ENCODE results near the gene ARID4B.

The ARID4B gene

DNA sequence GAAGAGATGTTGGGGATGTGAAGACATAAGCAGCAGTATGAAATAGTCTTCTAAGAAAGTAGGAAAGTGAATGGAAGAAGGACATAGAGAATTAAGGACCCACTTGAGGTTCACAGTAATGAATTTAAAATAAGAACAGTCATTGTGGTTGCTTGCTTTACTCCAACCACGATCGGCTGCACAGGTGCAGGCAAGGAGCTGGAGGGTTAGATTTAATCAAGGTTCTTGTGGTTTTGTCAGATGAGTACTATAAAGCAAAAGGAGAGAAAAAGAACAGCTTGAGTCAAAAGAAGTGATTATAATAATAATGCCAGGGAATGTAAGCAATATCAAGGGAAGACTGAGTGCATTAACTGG, 120.8 kb downstream of the ARID4B start:
- Histone ChIP-seq H3K23ac (ENCODE audit: low read length) (no peak overlapping the region), H3K27ac (ENCODE audit: low read depth, low read length) (no peak overlapping the region), H3K4me1 (ENCODE audit: control insufficient read depth in 1 of 2, insufficient read depth in 2 of 2, low read length in 2 of 2) (no peaks in the 10 kb centered on the region), H3K4me3 (ENCODE audit: low read depth, low read length) (no peak overlapping the region), H3K79me1 (ENCODE audit: low read length) (no peaks in the 10 kb centered on the region), H2AK5ac (ENCODE audit: low read length) (no peak overlapping the region), H3K14ac (ENCODE audit: low read length) (no peak overlapping the region), H2BK12ac (ENCODE audit: low read length) (no peak overlapping the region), H4K91ac (ENCODE audit: low read depth, low read length) (no peak overlapping the region), H2AFZ (ENCODE audit: insufficient read depth, low read length, poor library complexity) (no peak overlapping the region), H2BK120ac (ENCODE audit: insufficient read depth, low read length, poor library complexity) (no peak overlapping the region), H3K18ac (ENCODE audit: low read length) (no peak overlapping the region), H3K27me3 (ENCODE audit: insufficient read depth, low read length) (no peaks in the 10 kb centered on the region), H3K79me2 (ENCODE audit: control insufficient read depth, insufficient read depth, low read length, poor library complexity) (no peaks in the 10 kb centered on the region), H3K36me3 (ENCODE audit: control insufficient read depth in 1 of 2, insufficient read depth in 2 of 2, low read length in 2 of 2) (peaks cover 12 to 16% of the 10 kb centered on the region in 2 experiments), H3K9ac (ENCODE audit: low read length) (no peak overlapping the region), H3K9me3 (ENCODE audit: insufficient read depth, low read depth, low read length) (no peaks in the 10 kb centered on the region), H4K8ac (ENCODE audit: low read depth, low read length) (no peak overlapping the region), H4K12ac (ENCODE audit: low read depth, low read length) (no peak overlapping the region), H2BK5ac (ENCODE audit: low read depth, low read length, poor library complexity) (no peak overlapping the region), H3K4ac (ENCODE audit: low read depth, low read length) (no peak overlapping the region), H3K4me2 (ENCODE audit: low read length) (no peak overlapping the region)
- no peak for DNase-seq
- no CpG with 5 or more reads among the region's 2 CpGs for WGBS (ENCODE audit: extremely low coverage, insufficient coverage, insufficient read length)

DNA sequence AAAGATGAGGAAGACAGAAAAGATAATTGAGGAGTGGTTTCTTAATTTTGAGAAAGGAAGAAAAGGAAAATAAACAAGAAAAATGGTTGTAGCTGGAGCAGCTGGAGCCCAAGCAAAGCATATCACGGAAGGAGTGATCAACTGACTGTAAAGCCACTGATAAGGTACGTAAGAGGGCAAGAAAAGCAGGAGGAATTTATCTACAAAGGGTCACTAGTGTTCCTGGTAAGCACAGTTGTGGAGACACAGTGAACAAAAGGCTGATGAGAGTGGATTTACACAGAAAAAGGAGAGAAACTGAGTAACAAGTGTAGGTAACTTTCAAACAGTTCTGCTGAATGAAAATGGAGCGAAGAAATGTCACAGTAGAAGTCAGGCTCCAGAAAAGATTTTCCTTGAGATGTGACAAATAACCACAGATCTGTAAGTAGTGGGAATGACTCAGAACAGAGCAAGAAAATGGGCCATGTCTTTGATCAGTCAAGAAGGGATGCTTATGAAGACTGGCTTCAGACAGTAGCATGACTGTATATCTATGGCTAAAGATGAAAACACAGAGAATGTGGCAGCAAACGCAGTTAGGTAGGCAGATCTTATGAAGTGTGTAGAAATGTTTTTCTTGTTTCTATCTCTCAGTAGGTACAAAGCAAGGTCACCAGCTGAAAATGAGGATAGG, 121.3 kb downstream of the ARID4B start:
- no peak overlapping the region for H2BK120ac ChIP-seq (ENCODE audit: insufficient read depth, low read length, poor library complexity)
- peaks cover 12 to 13% of the 10 kb centered on the region in 2 experiments for H3K36me3 ChIP-seq (ENCODE audit: control insufficient read depth in 1 of 2, insufficient read depth in 2 of 2, low read length in 2 of 2)
- H3K9ac ChIP-seq (ENCODE audit: low read length), result no peak overlapping the region
- no peak for DNase-seq
- H3K4me3 ChIP-seq (ENCODE audit: low read depth, low read length), result no peak overlapping the region
- no peak overlapping the region for H2AK5ac ChIP-seq (ENCODE audit: low read length)
- H3K9me3 ChIP-seq (ENCODE audit: insufficient read depth, low read depth, low read length), result no peaks in the 10 kb centered on the region
- H2BK12ac ChIP-seq (ENCODE audit: low read length), result no peak overlapping the region
- WGBS (ENCODE audit: extremely low coverage, insufficient coverage, insufficient read length), result no CpG with 5 or more reads among the region's 4 CpGs
- no peak overlapping the region for H2AFZ ChIP-seq (ENCODE audit: insufficient read depth, low read length, poor library complexity)
- no peaks in the 10 kb centered on the region for H3K27me3 ChIP-seq (ENCODE audit: insufficient read depth, low read length)
- H3K4me1 ChIP-seq (ENCODE audit: control insufficient read depth in 1 of 2, insufficient read depth in 2 of 2, low read length in 2 of 2), result no peaks in the 10 kb centered on the region
- H3K14ac ChIP-seq (ENCODE audit: low read length), result no peak overlapping the region
- no peak overlapping the region for H3K4me2 ChIP-seq (ENCODE audit: low read length)
- H3K79me2 ChIP-seq (ENCODE audit: control insufficient read depth, insufficient read depth, low read length, poor library complexity), result no peaks in the 10 kb centered on the region
- H3K18ac ChIP-seq (ENCODE audit: low read length), result no peak overlapping the region
- H4K12ac ChIP-seq (ENCODE audit: low read depth, low read length), result no peak overlapping the region
- H4K91ac ChIP-seq (ENCODE audit: low read depth, low read length), result no peak overlapping the region
- no peak overlapping the region for H3K27ac ChIP-seq (ENCODE audit: low read depth, low read length)
- no peak overlapping the region for H3K4ac ChIP-seq (ENCODE audit: low read depth, low read length)
- H3K79me1 ChIP-seq (ENCODE audit: low read length), result no peaks in the 10 kb centered on the region
- no peak overlapping the region for H2BK5ac ChIP-seq (ENCODE audit: low read depth, low read length, poor library complexity)
- no peak overlapping the region for H3K23ac ChIP-seq (ENCODE audit: low read length)
- no peak overlapping the region for H4K8ac ChIP-seq (ENCODE audit: low read depth, low read length)

DNA sequence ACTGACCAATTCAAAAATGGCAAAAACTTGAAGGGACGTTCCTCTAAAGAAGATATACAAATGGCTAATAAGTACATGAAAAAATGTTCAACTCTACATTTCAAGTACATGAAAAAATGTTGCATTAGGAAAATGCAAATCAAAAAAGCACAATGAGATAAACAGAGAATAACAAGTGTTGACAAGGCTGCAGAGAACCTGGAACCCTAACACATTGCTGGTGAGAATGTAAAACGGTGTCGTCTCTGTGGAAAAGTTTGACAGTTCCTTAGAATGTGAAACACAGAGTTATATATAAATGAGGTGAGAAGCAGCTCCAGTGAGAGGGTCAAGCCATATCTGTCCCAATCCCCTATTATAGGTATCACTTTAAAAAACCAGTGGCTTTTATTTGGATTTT, 122.3 kb downstream of the ARID4B start:
- no peak overlapping the region for H4K91ac ChIP-seq (ENCODE audit: low read depth, low read length)
- DNase-seq, result no peak
- H2BK12ac ChIP-seq (ENCODE audit: low read length), result no peak overlapping the region
- peaks cover 17 to 19% of the 10 kb centered on the region in 2 experiments for H3K36me3 ChIP-seq (ENCODE audit: control insufficient read depth in 1 of 2, insufficient read depth in 2 of 2, low read length in 2 of 2)
- H4K12ac ChIP-seq (ENCODE audit: low read depth, low read length), result no peak overlapping the region
- no peak overlapping the region for H3K4ac ChIP-seq (ENCODE audit: low read depth, low read length)
- no peaks in the 10 kb centered on the region for H3K9me3 ChIP-seq (ENCODE audit: insufficient read depth, low read depth, low read length)
- H3K4me1 ChIP-seq (ENCODE audit: control insufficient read depth in 1 of 2, insufficient read depth in 2 of 2, low read length in 2 of 2), result no peaks in the 10 kb centered on the region
- H3K4me2 ChIP-seq (ENCODE audit: low read length), result no peak overlapping the region
- H2BK120ac ChIP-seq (ENCODE audit: insufficient read depth, low read length, poor library complexity), result no peak overlapping the region
- H3K18ac ChIP-seq (ENCODE audit: low read length), result no peak overlapping the region
- no peak overlapping the region for H3K9ac ChIP-seq (ENCODE audit: low read length)
- no peak overlapping the region for H2BK5ac ChIP-seq (ENCODE audit: low read depth, low read length, poor library complexity)
- H4K8ac ChIP-seq (ENCODE audit: low read depth, low read length), result no peak overlapping the region
- no peak overlapping the region for H2AFZ ChIP-seq (ENCODE audit: insufficient read depth, low read length, poor library complexity)
- H3K27me3 ChIP-seq (ENCODE audit: insufficient read depth, low read length), result no peaks in the 10 kb centered on the region
- H3K79me2 ChIP-seq (ENCODE audit: control insufficient read depth, insufficient read depth, low read length, poor library complexity), result no peaks in the 10 kb centered on the region
- no peak overlapping the region for H2AK5ac ChIP-seq (ENCODE audit: low read length)
- H3K14ac ChIP-seq (ENCODE audit: low read length), result no peak overlapping the region
- no CpG with 5 or more reads among the region's 3 CpGs for WGBS (ENCODE audit: extremely low coverage, insufficient coverage, insufficient read length)
- H3K23ac ChIP-seq (ENCODE audit: low read length), result no peak overlapping the region
- no peaks in the 10 kb centered on the region for H3K79me1 ChIP-seq (ENCODE audit: low read length)
- H3K4me3 ChIP-seq (ENCODE audit: low read depth, low read length), result no peak overlapping the region
- H3K27ac ChIP-seq (ENCODE audit: low read depth, low read length), result no peak overlapping the region

DNA sequence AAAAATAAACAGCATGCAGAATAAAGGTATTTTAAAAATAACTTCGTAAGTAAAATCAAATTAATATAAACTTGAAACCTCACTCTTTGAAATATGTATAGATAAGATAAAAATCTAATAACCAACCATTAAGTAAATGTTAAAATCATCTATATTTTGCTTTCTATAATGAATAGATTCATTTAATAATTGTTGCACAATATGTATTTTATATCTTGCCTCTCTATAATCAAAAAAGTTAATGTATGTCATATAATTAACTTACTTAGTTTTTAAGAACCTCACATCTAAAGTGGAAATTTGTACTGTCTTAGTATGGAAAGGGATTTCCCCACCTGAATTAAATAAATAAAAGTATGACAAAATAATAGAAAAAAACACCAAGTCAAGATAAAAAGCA, 124.6 kb downstream of the ARID4B start:
- H2BK5ac ChIP-seq (ENCODE audit: low read depth, low read length, poor library complexity), result no peak overlapping the region
- no peak overlapping the region for H2AFZ ChIP-seq (ENCODE audit: insufficient read depth, low read length, poor library complexity)
- H2BK120ac ChIP-seq (ENCODE audit: insufficient read depth, low read length, poor library complexity), result no peak overlapping the region
- no peak overlapping the region for H4K8ac ChIP-seq (ENCODE audit: low read depth, low read length)
- no peak overlapping the region for H3K23ac ChIP-seq (ENCODE audit: low read length)
- H3K4me2 ChIP-seq (ENCODE audit: low read length), result no peak overlapping the region
- H3K18ac ChIP-seq (ENCODE audit: low read length), result no peak overlapping the region
- no peak overlapping the region for H4K91ac ChIP-seq (ENCODE audit: low read depth, low read length)
- no peaks in the 10 kb centered on the region for H3K79me2 ChIP-seq (ENCODE audit: control insufficient read depth, insufficient read depth, low read length, poor library complexity)
- no peak overlapping the region for H3K4me3 ChIP-seq (ENCODE audit: low read depth, low read length)
- WGBS (ENCODE audit: extremely low coverage, insufficient coverage, insufficient read length), result no CpG with 5 or more reads among the region's 1 CpG
- no peaks in the 10 kb centered on the region for H3K4me1 ChIP-seq (ENCODE audit: control insufficient read depth in 1 of 2, insufficient read depth in 2 of 2, low read length in 2 of 2)
- no peaks in the 10 kb centered on the region for H3K79me1 ChIP-seq (ENCODE audit: low read length)
- no peak overlapping the region for H3K9ac ChIP-seq (ENCODE audit: low read length)
- H3K36me3 ChIP-seq (ENCODE audit: control insufficient read depth in 1 of 2, insufficient read depth in 2 of 2, low read length in 2 of 2), result peaks cover 8 to 14% of the 10 kb centered on the region in 2 experiments
- no peaks in the 10 kb centered on the region for H3K27me3 ChIP-seq (ENCODE audit: insufficient read depth, low read length)
- H4K12ac ChIP-seq (ENCODE audit: low read depth, low read length), result no peak overlapping the region
- no peak for DNase-seq
- no peaks in the 10 kb centered on the region for H3K9me3 ChIP-seq (ENCODE audit: insufficient read depth, low read depth, low read length)
- no peak overlapping the region for H3K14ac ChIP-seq (ENCODE audit: low read length)
- H3K4ac ChIP-seq (ENCODE audit: low read depth, low read length), result no peak overlapping the region
- no peak overlapping the region for H3K27ac ChIP-seq (ENCODE audit: low read depth, low read length)
- no peak overlapping the region for H2BK12ac ChIP-seq (ENCODE audit: low read length)
- H2AK5ac ChIP-seq (ENCODE audit: low read length), result no peak overlapping the region

Data from trophoblast cell (in vitro differentiated cells and primary cell).